AG10803 (cell line): ENCODE measurements around the gene KRTAP2-4.

Experiments
- DNase-seq: peaks from one replicate; pipeline ENCODE4 v3.0.0; 2010; ENCODE audit warnings: low read depth
- H3K4me3 ChIP-seq: 2 replicates; pipeline ENCODE4 v1.5.1; 2011; ENCODE audit warnings: mild to moderate bottlenecking, low read length, control low read depth
- CTCF ChIP-seq: conservative IDR thresholded peaks from 2 replicates; pipeline ENCODE4 v1.5.1; 2011; ENCODE audit warnings: mild to moderate bottlenecking, low read length, control low read depth, inconsistent platforms

Gene KRTAP2-4

GRCh38 chr17:41016578-41017215, 49.0 kb downstream of the KRTAP2-4 start:
- H3K4me3 ChIP-seq = no peak overlapping the region
- DNase-seq = no peak
- TF ChIP-seq CTCF = no peak

DNA sequence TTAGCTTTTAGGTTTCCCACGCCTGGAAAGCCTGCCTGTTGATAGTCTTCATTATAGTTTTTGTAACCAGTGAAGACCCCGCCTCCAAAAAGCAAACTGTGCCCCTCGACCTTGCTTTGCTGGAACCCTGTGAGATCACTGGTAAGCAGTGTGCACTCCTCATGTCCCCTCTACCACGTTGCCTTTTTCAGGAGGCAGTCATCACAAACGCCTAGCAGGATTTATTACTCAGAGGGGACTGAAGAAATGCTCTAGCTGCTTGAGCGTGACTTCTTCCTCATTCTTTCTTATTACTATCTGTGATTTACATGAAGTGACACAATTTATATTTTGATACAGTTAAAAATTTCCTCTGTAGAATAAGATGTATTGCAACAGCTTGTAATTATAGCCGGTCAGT, 50.2 kb downstream of the KRTAP2-4 start:
- no peak overlapping the region for H3K4me3 ChIP-seq
- no peak for TF ChIP-seq CTCF
- no peak for DNase-seq
